Peyer's patch (tissue), 4 donors: ENCODE data around the gene HPCAL1. TPM values are rescaled to one million over a fixed set of nuclear protein-coding genes. Genes with fewer than 3 reads are reported as not detected.

Experiments
- DNase-seq, 3 donors: peaks; one replicate each; pipeline ENCODE4 v3.0.0-alpha.2; 2017 to 2019
- H3K27ac ChIP-seq, 4 donors: fragments of 200-600 bp; sonication (generic); one replicate each; pipeline ENCODE4 v1.5.1; 2016 to 2019
- H3K27me3 ChIP-seq, 2 donors: fragments of 200-600 bp; sonication (generic); one replicate each; pipeline ENCODE4 v1.5.1; 2019
- H3K36me3 ChIP-seq, 3 donors: fragments of 200-600 bp; sonication (generic); one replicate each; pipeline ENCODE4 v1.5.1; 2016 to 2019
- H3K4me1 ChIP-seq, 4 donors: fragments of 200-600 bp; sonication (generic); one replicate each; pipeline ENCODE4 v1.5.1; 2016 to 2019
- H3K4me3 ChIP-seq, 4 donors: fragments of 200-600 bp; sonication (generic); 1 replicate in 3 of 4; 2 replicates in 1 of 4; pipeline ENCODE4 v1.5.1; 2016 to 2019; ENCODE audit warnings: mild to moderate bottlenecking in 1 of 4
- H3K9me3 ChIP-seq, 4 donors: fragments of 200-600 bp; sonication (generic); one replicate each; pipeline ENCODE4 v1.5.1; 2016 to 2019; ENCODE audit warnings: mild to moderate bottlenecking in 1 of 4
- CTCF ChIP-seq, 6 experiments: fragments of 450-650 bp in 4 of 6; fragments of 200-600 bp in 2 of 6; sonication (generic) in 1 of 6; IDR thresholded peaks; one replicate each; pipeline ENCODE4 v1.5.1; 2017 to 2019; ENCODE audit warnings: antibody characterized with exemption in 6 of 6, mild to moderate bottlenecking in 3 of 6, moderate library complexity in 1 of 6
- POLR2A ChIP-seq, 2 donors: fragments of 450-650 bp; IDR thresholded peaks; one replicate each; pipeline ENCODE4 v1.5.1; 2017; ENCODE audit warnings: antibody characterized with exemption in 2 of 2, mild to moderate bottlenecking in 2 of 2, moderate library complexity in 2 of 2
- total RNA-seq, 4 donors: library from RNA; depleted of rRNA; stranded (reverse); fragments of >200 nt; gene quantifications; one replicate each; pipeline ENCODE4 v1.1.0, GENCODE V29; 2016

HPCAL1 gene
- total RNA-seq, 4 donors from 2014 or later = 123 to 270 (median 156) TPM

- peak; percentile 75 to 89 (median 86) for DNase-seq
- H3K4me3 ChIP-seq = no peak overlapping the region
- H3K27me3 ChIP-seq = no peaks in the 10 kb centered on the region
- peaks cover 0 to 25% (median 10%) of the 10 kb centered on the region in 4 donors for H3K4me1 ChIP-seq
- TF ChIP-seq CTCF (IDR thresholded peaks at IDR 0.05) (peak; percentile 87 to 98 (median 97)), POLR2A (IDR thresholded peaks at IDR 0.05) (no peak)
- H3K27ac ChIP-seq = no peak overlapping the region
- H3K9me3 ChIP-seq = no peaks in the 10 kb centered on the region
- H3K36me3 ChIP-seq = peaks cover 0 to 8% (median 0%) of the 10 kb centered on the region in 3 donors
These were observed 132.4 kb downstream of the HPCAL1 start for GRCh38 chr2:10434886-10435819.

- TF ChIP-seq CTCF (IDR thresholded peaks at IDR 0.05) (no peak), POLR2A (IDR thresholded peaks at IDR 0.05) (no peak)
- Histone ChIP-seq H3K27me3 (no peaks in the 10 kb centered on the region), H3K27ac (no peak overlapping the region), H3K9me3 (no peaks in the 10 kb centered on the region), H3K36me3 (peaks cover 0 to 15% (median 0%) of the 10 kb centered on the region in 3 donors), H3K4me1 (peaks cover 0 to 25% (median 10%) of the 10 kb centered on the region in 4 donors), H3K4me3 (no peak overlapping the region)
- DNase-seq = no peak
These were observed 133.1 kb downstream of the HPCAL1 start for GRCh38 chr2:10435820-10436204.

GRCh38 chr2:10436583-10437110, 133.9 kb downstream of the HPCAL1 start:
- H3K27me3 ChIP-seq = no peaks in the 10 kb centered on the region
- DNase-seq = no peak
- H3K4me1 ChIP-seq = peaks cover 0 to 20% (median 10%) of the 10 kb centered on the region in 4 donors
- peaks cover 0 to 23% (median 0%) of the 10 kb centered on the region in 3 donors for H3K36me3 ChIP-seq
- no peak overlapping the region for H3K4me3 ChIP-seq
- TF ChIP-seq POLR2A (IDR thresholded peaks at IDR 0.05) = no peak
- no peak for TF ChIP-seq CTCF (IDR thresholded peaks at IDR 0.05)
- H3K9me3 ChIP-seq = no peaks in the 10 kb centered on the region
- H3K27ac ChIP-seq = no peak overlapping the region

- no peak for DNase-seq
- H3K4me1 ChIP-seq = peaks cover 0 to 8% (median 4%) of the 10 kb centered on the region in 4 donors
- H3K4me3 ChIP-seq = no peak overlapping the region
- peaks cover 0 to 34% (median 0%) of the 10 kb centered on the region in 3 donors for H3K36me3 ChIP-seq
- no peaks in the 10 kb centered on the region for H3K27me3 ChIP-seq
- TF ChIP-seq POLR2A (IDR thresholded peaks at IDR 0.05) (no peak), CTCF (IDR thresholded peaks at IDR 0.05) (no peak)
- no peaks in the 10 kb centered on the region for H3K9me3 ChIP-seq
- no peak overlapping the region for H3K27ac ChIP-seq
These were observed 135.1 kb downstream of the HPCAL1 start for GRCh38 chr2:10437806-10438205.

- Histone ChIP-seq H3K27me3 (no peaks in the 10 kb centered on the region), H3K27ac (no peak overlapping the region), H3K9me3 (no peaks in the 10 kb centered on the region), H3K4me1 (peaks cover 0 to 5% (median 4%) of the 10 kb centered on the region in 4 donors), H3K36me3 (peaks cover 0 to 43% (median 0%) of the 10 kb centered on the region in 3 donors), H3K4me3 (no peak overlapping the region)
- TF ChIP-seq POLR2A (IDR thresholded peaks at IDR 0.05) (no peak), CTCF (IDR thresholded peaks at IDR 0.05) (no peak)
- DNase-seq = no peak
These were observed 136.0 kb downstream of the HPCAL1 start for GRCh38 chr2:10438688-10439087.
